ENCODE measurements around the gene UGT1A7.

GRCh38 chr2:233691443-233692433, 10.0 kb downstream of the UGT1A7 start:
- TF ChIP-seq SIN3A (IDR thresholded peaks at IDR 0.05; ENCODE audit: borderline replicate concordance in 2 of 2, control insufficient read depth in 1 of 2, low read depth in 2 of 2, low read length in 2 of 2) (no peak), CTCF (IDR thresholded peaks at IDR 0.05 in 2 of 3, conservative IDR thresholded peaks at IDR 0.05 in 1 of 3; ENCODE audit: insufficient read depth in 2 of 3, low read depth in 1 of 3, low read length in 3 of 3) (no peak), KLF13 (tag; IDR thresholded peaks at IDR 0.05; ENCODE audit: borderline replicate concordance, low read depth) (no peak)
